ENCODE measurements around the gene TGIF2. TPM values are rescaled to one million over a fixed set of nuclear protein-coding genes. Genes with fewer than 3 reads are reported as not detected.

The TGIF2 gene
- total and polyA plus RNA-seq, 2 of the 13 experiments (the other 11 are each of a cell fraction or from before 2014, with no cell fraction given): 41.3 to 53.9 TPM

GRCh38 chr20:36574366-36575135 lies 1.2 kb downstream of the TGIF2 start (continued):
- TF ChIP-seq MIER2 (CRISPR knock-in tag; IDR thresholded peaks at IDR 0.05): 0 out of 2 replicates have a peak, but pooled peaks have one; percentile 56
- peak; percentile 86 for TF ChIP-seq ASH2L (IDR thresholded peaks at IDR 0.05; ENCODE audit: insufficient read length, low read depth, low read length)
- TF ChIP-seq ZNF18 (CRISPR knock-in tag; IDR thresholded peaks at IDR 0.05; ENCODE audit: insufficient replicate concordance): no peak
- peak; percentile 32 for TF ChIP-seq GATAD1 (CRISPR knock-in tag; IDR thresholded peaks at IDR 0.05)
- peak; percentile 90; the same call in 1 of the 2 replicates for TF ChIP-seq ZIK1 (CRISPR knock-in tag; IDR thresholded peaks at IDR 0.05; ENCODE audit: borderline replicate concordance, low read depth)
- peak; percentile 77 for TF ChIP-seq SAFB2 (CRISPR knock-in tag; IDR thresholded peaks at IDR 0.05; ENCODE audit: borderline replicate concordance, low read depth)
- no peak for TF ChIP-seq POLR2AphosphoS2 (IDR thresholded peaks at IDR 0.05; ENCODE audit: low read depth, low read length)
- TF ChIP-seq, protein P1, sequence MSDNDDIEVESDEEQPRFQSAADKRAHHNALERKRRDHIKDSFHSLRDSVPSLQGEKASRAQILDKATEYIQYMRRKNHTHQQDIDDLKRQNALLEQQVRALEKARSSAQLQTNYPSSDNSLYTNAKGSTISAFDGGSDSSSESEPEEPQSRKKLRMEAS (IDR thresholded peaks at IDR 0.05): peak; percentile 97
- 0 out of 2 replicates have a peak, but pooled peaks have one; percentile 42 for TF ChIP-seq HDAC2 (CRISPR knock-in tag; IDR thresholded peaks at IDR 0.05)
- TF ChIP-seq TEAD3 (CRISPR knock-in tag; optimal IDR thresholded peaks at IDR 0.05; ENCODE audit: borderline replicate concordance): peak; percentile 56
- TF ChIP-seq ZNF598 (CRISPR knock-in tag; IDR thresholded peaks at IDR 0.05; ENCODE audit: borderline replicate concordance): peak; percentile 91
- peak; percentile 75 for TF ChIP-seq TFDP2 (CRISPR knock-in tag; IDR thresholded peaks at IDR 0.05)
- peak; percentile 85 for TF ChIP-seq HNRNPLL (IDR thresholded peaks at IDR 0.05; ENCODE audit: low read depth, low read length, poor library complexity, severe bottlenecking)
- TF ChIP-seq, protein P2, sequence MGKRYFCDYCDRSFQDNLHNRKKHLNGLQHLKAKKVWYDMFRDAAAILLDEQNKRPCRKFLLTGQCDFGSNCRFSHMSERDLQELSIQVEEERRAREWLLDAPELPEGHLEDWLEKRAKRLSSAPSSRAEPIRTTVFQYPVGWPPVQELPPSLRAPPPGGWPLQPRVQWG (CRISPR knock-in tag; IDR thresholded peaks at IDR 0.05; ENCODE audit: borderline replicate concordance, low read depth): no peak
- TF ChIP-seq ZNF550 (CRISPR knock-in tag; IDR thresholded peaks at IDR 0.05; ENCODE audit: borderline replicate concordance): peak; percentile 85; the same call in 1 of the 2 replicates
- TF ChIP-seq ZFX (CRISPR knock-in tag; IDR thresholded peaks at IDR 0.05; ENCODE audit: low read depth): peak; percentile 76
- no peak for TF ChIP-seq DPF2 (CRISPR knock-in tag; IDR thresholded peaks at IDR 0.05; ENCODE audit: borderline replicate concordance, low read depth)
- TF ChIP-seq XRCC5 (optimal IDR thresholded peaks at IDR 0.05; ENCODE audit: low read length): peak; percentile 47
- 0 out of 2 replicates have a peak, but pooled peaks have one; percentile 19 for TF ChIP-seq ATAD3A (CRISPR knock-in tag; IDR thresholded peaks at IDR 0.05)
